CD14-positive monocyte (primary cell): ENCODE measurements around the gene CATSPERE. TPM values are rescaled to one million over a fixed set of nuclear protein-coding genes. Genes with fewer than 3 reads are reported as not detected.
A peak's percentile ranks its signal among the peaks of the same experiment; 100 is the strongest.

Experiments used
- DNase-seq, 3 donors: peaks; one replicate each; pipeline ENCODE4 v3.0.0-alpha.2; 2011 to 2022
- H2AFZ ChIP-seq: 2 replicates; pipeline ENCODE4 v1.6.0; 2012; ENCODE audit warnings: mild to moderate bottlenecking, low read depth, low read length, inconsistent platforms; ENCODE audit not compliant: insufficient read depth, poor library complexity, severe bottlenecking
- H3K27ac ChIP-seq, 2 donors: 1 replicate in 1 of 2; 2 replicates in 1 of 2; pipeline ENCODE4 v1.5.1; 2012 to 2013; ENCODE audit warnings: low read length in 2 of 2, control low read depth in 1 of 2, inconsistent platforms in 1 of 2, low read depth in 1 of 2, mild to moderate bottlenecking in 1 of 2
- H3K27me3 ChIP-seq, 2 donors: one replicate each; pipeline versions ENCODE4 v1.6.0 to v1.6.1; 2011 to 2013; ENCODE audit warnings: low read length in 2 of 2; ENCODE audit not compliant: control insufficient read depth in 2 of 2, insufficient read depth in 2 of 2
- H3K36me3 ChIP-seq, 2 donors: replicated peaks in 1 of 2; 1 replicate in 1 of 2; 2 replicates in 1 of 2; pipeline versions ENCODE4 v1.5.1 to v1.6.1; 2012 to 2013; ENCODE audit warnings: low read length in 2 of 2, control low read depth in 1 of 2, inconsistent platforms in 1 of 2, mild to moderate bottlenecking in 1 of 2; ENCODE audit not compliant: insufficient read depth in 2 of 2, control insufficient read depth in 1 of 2
- H3K4me1 ChIP-seq, 2 donors: 1 replicate in 1 of 2; 2 replicates in 1 of 2; pipeline versions ENCODE4 v1.5.1 to v1.6.1; 2012 to 2013; ENCODE audit warnings: low read length in 2 of 2, control low read depth in 1 of 2, inconsistent platforms in 1 of 2, mild to moderate bottlenecking in 1 of 2, moderate library complexity in 1 of 2; ENCODE audit not compliant: insufficient read depth in 2 of 2, control insufficient read depth in 1 of 2
- H3K4me2 ChIP-seq: replicated peaks from 2 replicates; pipeline ENCODE3; 2012; ENCODE audit warnings: low read length, moderate library complexity, mild to moderate bottlenecking; ENCODE audit not compliant: poor library complexity, severe bottlenecking; ENCODE audit errors: extremely low read depth
- H3K4me3 ChIP-seq, 3 experiments: fragments of 200-600 bp in 1 of 3; sonication (generic) in 1 of 3; replicated peaks in 1 of 3; 1 replicate in 2 of 3; 2 replicates in 1 of 3; pipeline ENCODE4 v1.5.1; 2011 to 2013; ENCODE audit warnings: low read length in 3 of 3, mild to moderate bottlenecking in 3 of 3, control low read depth in 2 of 3, low read depth in 2 of 3, inconsistent platforms in 1 of 3, moderate library complexity in 1 of 3
- H3K79me2 ChIP-seq: 2 replicates; pipeline ENCODE4 v1.6.0; 2012; ENCODE audit warnings: mild to moderate bottlenecking, control low read depth, inconsistent platforms, low read length, moderate library complexity; ENCODE audit not compliant: insufficient read depth
- H3K9ac ChIP-seq: 2 replicates; pipeline ENCODE4 v1.6.0; 2017; ENCODE audit warnings: low read length, mild to moderate bottlenecking; ENCODE audit not compliant: insufficient read depth, poor library complexity, severe bottlenecking
- H3K9me3 ChIP-seq, 2 donors: replicated peaks in 1 of 2; 1 replicate in 1 of 2; 2 replicates in 1 of 2; pipeline versions ENCODE4 v1.5.1 to v1.6.1; 2012 to 2013; ENCODE audit warnings: low read length in 2 of 2, control low read depth in 1 of 2; ENCODE audit not compliant: control insufficient read depth in 1 of 2, insufficient read depth in 1 of 2
- H4K20me1 ChIP-seq: 2 replicates; pipeline ENCODE4 v1.6.0; 2012; ENCODE audit warnings: mild to moderate bottlenecking, low read length, control low read depth, moderate library complexity; ENCODE audit not compliant: insufficient read depth
- H3K27ac Mint-ChIP-seq, 7 donors: one replicate each; pipeline ENCODE4 v1.8.0; 2020; ENCODE audit warnings: mild to moderate bottlenecking in 7 of 7, mixed read lengths in 7 of 7, moderate library complexity in 6 of 7, inconsistent platforms in 2 of 7
- H3K27me3 Mint-ChIP-seq, 3 donors: one replicate each; pipeline ENCODE4 v1.8.0; 2021 to 2022; ENCODE audit warnings: low read depth in 3 of 3, mild to moderate bottlenecking in 3 of 3, mixed read lengths in 3 of 3, moderate library complexity in 3 of 3, inconsistent platforms in 1 of 3
- H3K36me3 Mint-ChIP-seq, 2 donors: one replicate each; pipeline ENCODE4 v1.8.0; 2020; ENCODE audit warnings: mixed read lengths in 2 of 2, inconsistent platforms in 1 of 2, mild to moderate bottlenecking in 1 of 2
- H3K4me1 Mint-ChIP-seq: one replicate; pipeline ENCODE4 v1.8.0; 2020; ENCODE audit warnings: mild to moderate bottlenecking, mixed read lengths
- H3K4me3 Mint-ChIP-seq, 2 donors: one replicate each; pipeline ENCODE4 v1.8.0; 2020; ENCODE audit warnings: mild to moderate bottlenecking in 2 of 2, mixed read lengths in 2 of 2, moderate library complexity in 1 of 2
- H3K9me3 Mint-ChIP-seq, 7 donors: one replicate each; pipeline ENCODE4 v1.8.0; 2020 to 2022; ENCODE audit warnings: mixed read lengths in 7 of 7, mild to moderate bottlenecking in 6 of 7, moderate library complexity in 6 of 7, inconsistent platforms in 2 of 7
- CTCF ChIP-seq: fragments of 200-600 bp; IDR thresholded peaks from one replicate; pipeline ENCODE4 v1.8.0; 2022; ENCODE audit warnings: antibody characterized with exemption, mild to moderate bottlenecking
- WGBS: methylation state at CpG from one replicate; pipeline ENCODE4 v1.1.5; 2013; ENCODE audit warnings: missing lambda C conversion rate; ENCODE audit not compliant: insufficient coverage; 5-methylcytosine and 5-hydroxymethylcytosine counted together
- intact Hi-C, 2 donors: fragments of 100-400 bp; cut with micrococcal nuclease; formaldehyde crosslinking; loops; one replicate each; pipeline versions ENCODE4 v1.15.0 to v1.15.1; 2023
- polyA plus RNA-seq, 3 donors: library from polyadenylated mRNA; depleted of rRNA in 1 of 3; unstranded in 2 of 3; stranded (reverse) in 1 of 3; fragments of 300-500 nt in 2 of 3; fragments of >200 nt in 1 of 3; fragmentation: Illumina TruSeq in 2 of 3; gene quantifications; 1 replicate in 2 of 3; 2 replicates in 1 of 3; pipeline ENCODE4 v1.2.3, GENCODE V29; 2012 to 2021

The CATSPERE gene
- polyA plus RNA-seq, 3 donors = 0.63 TPM; not detected in 2

- Histone ChIP-seq H3K4me3 (no peak overlapping the region), H3K36me3 (peaks cover 2 to 26% of the 10 kb centered on the region in 2 donors), H4K20me1 (peaks cover 95% of the 10 kb centered on the region), H3K27ac (peak overlapping the region in 1 of 2 donors; percentile 1), H3K4me1 (peaks cover 13 to 14% of the 10 kb centered on the region in 2 donors), H2AFZ (no peak overlapping the region), H3K27me3 (no peaks in the 10 kb centered on the region), H3K9me3 (no peaks in the 10 kb centered on the region), H3K79me2 (peaks cover 100% of the 10 kb centered on the region), H3K4me2 (no peak overlapping the region), H3K9ac (no peak overlapping the region)
- WGBS = no CpG with 5 or more reads among the region's 2 CpGs
- intact Hi-C loops = no loop called here
- Mint-ChIP-seq H3K4me1 (peaks cover 36% of the 10 kb centered on the region), H3K4me3 (no peak overlapping the region), H3K27ac (peak overlapping the region in 1 of 7 donors; percentile 17), H3K9me3 (no peaks in the 10 kb centered on the region), H3K27me3 (no peaks in the 10 kb centered on the region), H3K36me3 (peaks cover 20 to 23% of the 10 kb centered on the region in 2 donors)
- no peak for TF ChIP-seq CTCF
- DNase-seq = no peak
Observed at GRCh38 chr1:244442850-244443249, 18.2 kb upstream of the CATSPERE start.

GRCh38 chr1:244444854-244445253 lies 16.2 kb upstream of the CATSPERE start:
- H3K27me3 Mint-ChIP-seq = no peaks in the 10 kb centered on the region
- H3K4me1 ChIP-seq = peaks cover 18 to 21% of the 10 kb centered on the region in 2 donors
- no CpG with 5 or more reads among the region's 1 CpG for WGBS
- peak overlapping the region in 4 of 7 donors; percentile 22 to 74 (median 46) for H3K27ac Mint-ChIP-seq
- H3K27ac ChIP-seq = peak overlapping the region in 1 of 2 donors; percentile 71
- H3K4me1 Mint-ChIP-seq = peaks cover 41% of the 10 kb centered on the region
- no peaks in the 10 kb centered on the region for H3K9me3 ChIP-seq
- H3K27me3 ChIP-seq = no peaks in the 10 kb centered on the region
- no peak overlapping the region for H3K4me3 ChIP-seq
- no peaks in the 10 kb centered on the region for H3K9me3 Mint-ChIP-seq
- H4K20me1 ChIP-seq = peaks cover 97% of the 10 kb centered on the region
- H3K9ac ChIP-seq = no peak overlapping the region
- no peak overlapping the region for H3K4me3 Mint-ChIP-seq
- peaks cover 100% of the 10 kb centered on the region for H3K79me2 ChIP-seq
- no peak overlapping the region for H3K4me2 ChIP-seq
- intact Hi-C loops = no loop called here
- no peak for TF ChIP-seq CTCF
- H3K36me3 Mint-ChIP-seq = peaks cover 28 to 32% of the 10 kb centered on the region in 2 donors
- no peak overlapping the region for H2AFZ ChIP-seq
- no peak for DNase-seq
- H3K36me3 ChIP-seq = peaks cover 2 to 26% of the 10 kb centered on the region in 2 donors
